ENCODE data around the gene KCNC3.

DNA sequence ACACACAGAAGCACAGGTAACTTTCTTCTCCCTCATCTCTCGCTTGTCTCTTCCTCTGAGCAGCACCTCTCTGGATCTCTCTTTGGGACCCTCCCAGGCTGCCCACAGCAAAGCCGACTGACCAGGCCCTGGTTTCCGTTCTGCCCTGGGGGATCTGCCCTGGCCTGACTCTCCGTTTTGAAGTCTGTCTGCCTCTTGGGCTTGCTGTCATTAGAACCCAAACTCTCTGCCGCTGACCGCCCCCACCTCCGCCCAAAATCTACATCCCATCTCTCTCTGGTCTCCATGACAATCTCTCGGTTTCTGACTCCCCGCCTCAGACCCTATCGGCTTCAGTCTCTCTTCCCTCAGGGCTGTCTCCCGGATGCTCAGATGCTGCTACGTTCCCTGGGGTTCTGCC is 6.9 kb downstream of the KCNC3 start:
- TF ChIP-seq, protein P1, sequence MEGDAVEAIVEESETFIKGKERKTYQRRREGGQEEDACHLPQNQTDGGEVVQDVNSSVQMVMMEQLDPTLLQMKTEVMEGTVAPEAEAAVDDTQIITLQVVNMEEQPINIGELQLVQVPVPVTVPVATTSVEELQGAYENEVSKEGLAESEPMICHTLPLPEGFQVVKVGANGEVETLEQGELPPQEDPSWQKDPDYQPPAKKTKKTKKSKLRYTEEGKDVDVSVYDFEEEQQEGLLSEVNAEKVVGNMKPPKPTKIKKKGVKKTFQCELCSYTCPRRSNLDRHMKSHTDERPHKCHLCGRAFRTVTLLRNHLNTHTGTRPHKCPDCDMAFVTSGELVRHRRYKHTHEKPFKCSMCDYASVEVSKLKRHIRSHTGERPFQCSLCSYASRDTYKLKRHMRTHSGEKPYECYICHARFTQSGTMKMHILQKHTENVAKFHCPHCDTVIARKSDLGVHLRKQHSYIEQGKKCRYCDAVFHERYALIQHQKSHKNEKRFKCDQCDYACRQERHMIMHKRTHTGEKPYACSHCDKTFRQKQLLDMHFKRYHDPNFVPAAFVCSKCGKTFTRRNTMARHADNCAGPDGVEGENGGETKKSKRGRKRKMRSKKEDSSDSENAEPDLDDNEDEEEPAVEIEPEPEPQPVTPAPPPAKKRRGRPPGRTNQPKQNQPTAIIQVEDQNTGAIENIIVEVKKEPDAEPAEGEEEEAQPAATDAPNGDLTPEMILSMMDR (conservative IDR thresholded peaks at IDR 0.05; ENCODE audit: low read length), result no peak
- no peak for TF ChIP-seq EZH2phosphoT487 (IDR thresholded peaks at IDR 0.05; ENCODE audit: borderline replicate concordance, low read depth, low read length)
